GM12878 (cell line): ENCODE results near the gene NACAD.
"Not testable (repeated sequence)": the region's sequence is repeated elsewhere in the genome, so short reads cannot be mapped to it uniquely, and the experiment has no call there.

Experiments used
- CBX5 ChIP-seq: sonication (generic); IDR thresholded peaks from 2 replicates; pipeline ENCODE4 v1.6.1; 2016; ENCODE audit warnings: low read depth, moderate library complexity, mild to moderate bottlenecking, inconsistent platforms
- CREB1 ChIP-seq: IDR thresholded peaks from 2 replicates; pipeline ENCODE4 v1.6.1; 2012; ENCODE audit warnings: low read depth, mild to moderate bottlenecking, inconsistent platforms
- EP300 ChIP-seq, 2 experiments: fragments of 150-350 bp in 1 of 2; IDR thresholded peaks; 2 replicates each; pipeline ENCODE4 v1.6.1; 2011 to 2012; ENCODE audit warnings: low read depth in 2 of 2, low read length in 2 of 2, borderline replicate concordance in 1 of 2, improper control_type of control experiment in 1 of 2, inconsistent platforms in 1 of 2; ENCODE audit not compliant: control insufficient read depth in 1 of 2
- POLR2AphosphoS5 ChIP-seq: IDR thresholded peaks from 2 replicates; pipeline ENCODE4 v1.6.1; 2011; ENCODE audit warnings: mild to moderate bottlenecking, low read length, inconsistent platforms
- RAD21 ChIP-seq: IDR thresholded peaks from 2 replicates; pipeline ENCODE4 v1.6.1; 2011; ENCODE audit warnings: mild to moderate bottlenecking, low read depth, low read length, moderate library complexity; ENCODE audit not compliant: insufficient read depth
- SIN3A ChIP-seq: IDR thresholded peaks from 2 replicates; pipeline ENCODE4 v1.6.1; 2012; ENCODE audit warnings: low read depth, low read length, improper control_type of control experiment
- SMARCA5 ChIP-seq: fragments of 450-650 bp; IDR thresholded peaks from 2 replicates; pipeline ENCODE4 v1.6.1; 2017; ENCODE audit warnings: mild to moderate bottlenecking
- SUZ12 ChIP-seq: fragments of 200-600 bp; sonication (generic); IDR thresholded peaks from one replicate; pipeline ENCODE4 v1.6.1; 2018; ENCODE audit warnings: antibody characterized with exemption, mild to moderate bottlenecking; ENCODE audit not compliant: unreplicated experiment
- ZZZ3 ChIP-seq: IDR thresholded peaks from 2 replicates; pipeline ENCODE4 v1.6.1; 2011; ENCODE audit warnings: low read depth; ENCODE audit not compliant: control insufficient read depth, insufficient read length
- TF ChIP-seq, protein P1 (sequence below), 3 experiments: IDR thresholded peaks in 2 of 3; conservative IDR thresholded peaks in 1 of 3; 2 replicates each; pipeline ENCODE4 v1.5.1; 2011; ENCODE audit warnings: low read depth in 3 of 3, low read length in 3 of 3, mild to moderate bottlenecking in 3 of 3, control low read depth in 2 of 3, moderate library complexity in 2 of 3, inconsistent platforms in 1 of 3, mixed read lengths in 1 of 3; ENCODE audit not compliant: control insufficient read depth in 2 of 3, insufficient read depth in 1 of 3; ENCODE audit errors: extremely low read depth in 1 of 3
- TF ChIP-seq, protein P2 (sequence below): fragments of 450-650 bp; IDR thresholded peaks from 2 replicates; pipeline ENCODE4 v1.6.1; 2016; ENCODE audit warnings: mild to moderate bottlenecking

DNA sequence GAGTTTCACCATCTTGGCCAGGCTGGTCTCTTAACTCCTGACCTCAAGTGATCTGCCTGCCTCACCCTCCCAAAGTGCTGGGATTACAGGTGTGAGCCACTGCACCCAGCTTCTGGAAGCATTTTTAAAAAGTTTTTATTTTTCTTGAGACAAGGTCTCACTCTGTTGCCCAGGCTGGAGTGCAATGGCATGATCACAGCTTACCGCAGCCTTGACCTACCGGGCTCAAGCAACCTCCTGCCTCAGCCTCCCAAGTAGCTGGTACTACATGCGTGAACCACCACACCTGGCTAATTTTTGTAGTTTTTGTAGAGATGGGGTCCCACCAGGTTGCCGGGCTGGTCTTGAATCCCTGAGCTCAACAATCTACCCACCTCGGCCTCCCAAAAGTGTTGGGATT lies 54.1 kb downstream of the NACAD start:
- TF ChIP-seq CBX5; CREB1; POLR2AphosphoS5; SMARCA5; SUZ12; SIN3A; EP300 (IDR thresholded peaks at IDR 0.05; ENCODE audit: borderline replicate concordance in 1 of 2, control insufficient read depth in 1 of 2, low read depth in 2 of 2, low read length in 2 of 2); ZZZ3; RAD21: not testable (repeated sequence)
- TF ChIP-seq, protein P1, sequence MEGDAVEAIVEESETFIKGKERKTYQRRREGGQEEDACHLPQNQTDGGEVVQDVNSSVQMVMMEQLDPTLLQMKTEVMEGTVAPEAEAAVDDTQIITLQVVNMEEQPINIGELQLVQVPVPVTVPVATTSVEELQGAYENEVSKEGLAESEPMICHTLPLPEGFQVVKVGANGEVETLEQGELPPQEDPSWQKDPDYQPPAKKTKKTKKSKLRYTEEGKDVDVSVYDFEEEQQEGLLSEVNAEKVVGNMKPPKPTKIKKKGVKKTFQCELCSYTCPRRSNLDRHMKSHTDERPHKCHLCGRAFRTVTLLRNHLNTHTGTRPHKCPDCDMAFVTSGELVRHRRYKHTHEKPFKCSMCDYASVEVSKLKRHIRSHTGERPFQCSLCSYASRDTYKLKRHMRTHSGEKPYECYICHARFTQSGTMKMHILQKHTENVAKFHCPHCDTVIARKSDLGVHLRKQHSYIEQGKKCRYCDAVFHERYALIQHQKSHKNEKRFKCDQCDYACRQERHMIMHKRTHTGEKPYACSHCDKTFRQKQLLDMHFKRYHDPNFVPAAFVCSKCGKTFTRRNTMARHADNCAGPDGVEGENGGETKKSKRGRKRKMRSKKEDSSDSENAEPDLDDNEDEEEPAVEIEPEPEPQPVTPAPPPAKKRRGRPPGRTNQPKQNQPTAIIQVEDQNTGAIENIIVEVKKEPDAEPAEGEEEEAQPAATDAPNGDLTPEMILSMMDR (IDR thresholded peaks at IDR 0.05 in 2 of 3, conservative IDR thresholded peaks at IDR 0.05 in 1 of 3; ENCODE audit: control insufficient read depth in 2 of 3, extremely low read depth in 1 of 3, insufficient read depth in 1 of 3, low read depth in 3 of 3, low read length in 3 of 3), result not testable (repeated sequence)
- TF ChIP-seq, protein P2, sequence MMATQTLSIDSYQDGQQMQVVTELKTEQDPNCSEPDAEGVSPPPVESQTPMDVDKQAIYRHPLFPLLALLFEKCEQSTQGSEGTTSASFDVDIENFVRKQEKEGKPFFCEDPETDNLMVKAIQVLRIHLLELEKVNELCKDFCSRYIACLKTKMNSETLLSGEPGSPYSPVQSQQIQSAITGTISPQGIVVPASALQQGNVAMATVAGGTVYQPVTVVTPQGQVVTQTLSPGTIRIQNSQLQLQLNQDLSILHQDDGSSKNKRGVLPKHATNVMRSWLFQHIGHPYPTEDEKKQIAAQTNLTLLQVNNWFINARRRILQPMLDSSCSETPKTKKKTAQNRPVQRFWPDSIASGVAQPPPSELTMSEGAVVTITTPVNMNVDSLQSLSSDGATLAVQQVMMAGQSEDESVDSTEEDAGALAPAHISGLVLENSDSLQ, result not testable (repeated sequence)
